SK-N-MC (cell line): Measurements from ENCODE around the gene SLC2A11.

Source experiments
- EZH2 ChIP-seq: fragments of 200-600 bp; sonication (generic); IDR thresholded peaks from one replicate; pipeline ENCODE4 v1.6.1; 2017; ENCODE audit warnings: antibody characterized with exemption
- FOXP2 ChIP-seq: optimal IDR thresholded peaks from 2 replicates; pipeline ENCODE3; 2011; ENCODE audit warnings: mild to moderate bottlenecking, moderate library complexity; ENCODE audit not compliant: insufficient read depth; ENCODE audit errors: extremely low read length, control extremely low read depth
- POLR2AphosphoS5 ChIP-seq: IDR thresholded peaks from 2 replicates; pipeline ENCODE4 v1.6.1; 2012; ENCODE audit warnings: mild to moderate bottlenecking, low read depth, low read length, borderline replicate concordance

- TF ChIP-seq POLR2AphosphoS5: no peak
- TF ChIP-seq EZH2: no peak
- no peak for TF ChIP-seq FOXP2
Measured at GRCh38 chr22:23816156-23816976, 41.3 kb upstream of the SLC2A11 start.
